ENCODE measurements around the gene WDR88. TPM values are rescaled to one million over a fixed set of nuclear protein-coding genes. Genes with fewer than 3 reads are reported as not detected.
"Not testable (repeated sequence)": the region's sequence is repeated elsewhere in the genome, so short reads cannot be mapped to it uniquely, and the experiment has no call there.

WDR88 gene
- total RNA-seq, 1 donor from 2014 or later = not detected

DNA sequence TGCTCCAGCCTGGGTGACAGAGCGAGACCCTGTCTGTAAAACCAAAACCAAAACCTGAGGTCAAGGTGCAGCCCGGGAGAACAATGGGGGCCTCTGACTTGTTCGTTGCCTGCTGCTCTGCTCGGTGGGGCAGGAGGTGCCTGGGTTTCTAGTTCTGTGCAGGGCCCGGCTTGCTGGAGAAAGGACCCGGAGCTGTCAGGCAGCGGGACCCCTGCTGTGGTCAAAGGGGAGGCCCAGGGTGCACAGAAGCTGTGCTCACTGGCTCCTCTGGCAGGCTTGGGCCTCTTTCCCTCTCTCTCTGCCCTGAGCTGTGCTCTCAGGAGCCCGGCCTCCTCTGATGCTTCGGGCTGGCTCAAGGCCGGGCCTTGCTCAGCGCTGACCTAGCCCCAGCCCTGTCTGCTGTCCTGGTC is 65.7 kb downstream of the WDR88 start:
- DNase-seq (ENCODE audit: low read depth) = no peak

DNA sequence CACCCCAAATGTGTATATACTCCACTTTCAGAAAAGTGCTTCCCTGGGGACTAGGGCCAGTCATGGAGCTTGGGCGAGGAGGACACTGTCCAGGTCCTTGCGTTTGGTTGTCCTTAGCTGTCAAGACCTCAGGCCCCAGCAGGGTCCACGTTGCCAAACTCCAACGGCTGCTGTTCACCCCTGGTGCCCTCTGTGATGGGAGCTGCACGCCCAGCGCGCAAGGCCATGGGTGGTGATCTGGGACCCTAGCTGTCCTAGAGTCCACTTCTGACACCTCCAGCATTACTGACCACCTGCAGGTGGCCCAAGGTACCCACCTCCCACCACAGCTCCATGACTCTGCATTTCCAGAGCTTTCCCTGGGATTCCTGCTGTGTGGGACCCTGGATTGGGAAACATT is 66.3 kb downstream of the WDR88 start:
- DNase-seq (ENCODE audit: low read depth) = no peak

DNA sequence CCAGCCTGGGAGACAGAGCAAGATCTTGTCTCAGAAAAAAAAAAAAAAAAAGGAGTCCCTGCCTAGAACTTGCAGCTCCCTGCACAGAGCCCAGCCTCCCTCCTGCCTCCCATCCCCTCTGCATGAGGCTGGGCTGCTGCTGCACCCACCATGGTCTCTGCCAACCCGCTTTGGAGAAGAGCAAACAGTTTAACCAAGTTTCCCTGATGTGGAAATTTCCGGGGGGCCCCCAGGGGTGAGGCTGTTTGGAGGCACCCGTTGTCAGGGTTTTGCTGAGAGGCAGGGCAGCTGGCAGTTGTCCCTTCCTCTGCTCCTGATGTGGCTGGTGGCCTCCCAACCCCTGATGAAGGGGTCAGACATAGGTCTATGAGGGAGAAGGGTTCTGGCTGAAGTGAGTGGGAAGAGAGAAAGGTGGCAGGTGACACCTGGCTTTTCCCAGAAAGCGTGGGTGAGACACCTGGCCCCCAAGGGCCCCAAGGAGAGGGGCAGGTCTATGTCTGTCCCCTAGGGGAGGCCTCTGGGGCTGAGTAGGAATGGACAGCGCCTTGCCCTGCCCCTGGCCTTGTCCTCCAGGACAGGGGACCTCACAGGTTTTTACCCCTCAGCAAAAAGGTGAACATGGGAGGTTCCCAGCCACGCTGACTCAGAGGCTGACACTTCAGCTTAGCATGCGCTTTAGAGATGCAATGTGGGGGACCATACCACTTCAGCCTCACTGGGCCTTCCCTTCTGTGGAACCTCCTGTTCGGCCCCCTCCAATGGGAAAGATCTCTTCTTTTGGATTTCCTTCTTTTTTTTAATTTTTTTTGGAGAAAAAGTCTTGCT is 67.7 kb downstream of the WDR88 start:
- DNase-seq (ENCODE audit: low read depth) = no peak

DNA sequence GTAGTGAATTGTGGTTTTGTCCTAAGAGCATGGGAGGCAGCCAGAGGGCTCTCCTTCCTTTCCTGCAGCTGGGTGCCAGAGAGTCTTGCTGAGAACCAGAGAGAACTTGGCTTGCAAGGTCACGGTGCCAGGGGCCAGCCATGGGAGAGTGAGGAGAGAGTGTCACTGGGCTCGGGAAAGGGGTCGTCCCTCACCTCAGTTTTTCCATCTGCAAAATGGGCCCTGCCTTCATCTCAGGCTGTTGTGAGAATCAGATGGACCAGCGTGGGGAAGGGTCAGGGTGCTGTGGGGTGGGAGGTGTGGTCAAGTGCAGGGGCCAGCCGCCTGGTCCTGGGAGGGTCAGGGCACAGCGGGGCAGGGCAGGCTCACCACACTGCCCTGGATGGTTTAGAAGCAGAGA is 69.6 kb downstream of the WDR88 start:
- DNase-seq (ENCODE audit: low read depth) = no peak

DNA sequence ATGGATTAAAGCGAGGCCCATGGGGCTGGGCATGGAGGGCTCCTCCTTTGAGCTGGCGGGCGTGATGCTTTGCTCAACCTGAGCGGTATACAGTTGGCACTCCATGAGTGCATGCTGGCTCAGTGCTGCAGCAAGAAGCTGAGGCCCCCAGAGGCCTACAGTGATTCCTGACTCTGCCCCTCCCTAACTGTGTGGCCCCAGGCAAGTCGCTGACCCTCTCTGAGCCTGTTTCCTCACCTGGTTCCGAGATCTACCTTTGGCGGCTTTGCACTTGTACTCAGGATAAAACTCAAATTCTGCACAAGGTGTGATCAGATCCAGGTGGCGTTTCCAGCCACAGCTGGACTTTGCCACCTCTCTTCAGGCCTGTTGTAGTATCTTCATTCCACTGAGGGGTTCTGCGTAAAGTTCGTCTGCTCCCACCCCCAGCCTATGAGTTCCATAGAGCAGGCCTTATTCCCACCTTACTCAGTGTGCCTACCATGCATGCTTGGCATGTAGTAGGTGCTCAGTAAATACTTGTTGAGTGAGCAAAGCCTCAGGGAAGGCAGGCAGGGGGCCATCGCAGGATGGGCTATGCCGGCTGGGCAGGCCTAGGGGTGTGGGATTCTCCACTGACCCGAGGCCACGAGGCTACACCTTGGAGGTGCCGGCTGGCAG is 70.1 kb downstream of the WDR88 start:
- no peak for DNase-seq (ENCODE audit: low read depth)

DNA sequence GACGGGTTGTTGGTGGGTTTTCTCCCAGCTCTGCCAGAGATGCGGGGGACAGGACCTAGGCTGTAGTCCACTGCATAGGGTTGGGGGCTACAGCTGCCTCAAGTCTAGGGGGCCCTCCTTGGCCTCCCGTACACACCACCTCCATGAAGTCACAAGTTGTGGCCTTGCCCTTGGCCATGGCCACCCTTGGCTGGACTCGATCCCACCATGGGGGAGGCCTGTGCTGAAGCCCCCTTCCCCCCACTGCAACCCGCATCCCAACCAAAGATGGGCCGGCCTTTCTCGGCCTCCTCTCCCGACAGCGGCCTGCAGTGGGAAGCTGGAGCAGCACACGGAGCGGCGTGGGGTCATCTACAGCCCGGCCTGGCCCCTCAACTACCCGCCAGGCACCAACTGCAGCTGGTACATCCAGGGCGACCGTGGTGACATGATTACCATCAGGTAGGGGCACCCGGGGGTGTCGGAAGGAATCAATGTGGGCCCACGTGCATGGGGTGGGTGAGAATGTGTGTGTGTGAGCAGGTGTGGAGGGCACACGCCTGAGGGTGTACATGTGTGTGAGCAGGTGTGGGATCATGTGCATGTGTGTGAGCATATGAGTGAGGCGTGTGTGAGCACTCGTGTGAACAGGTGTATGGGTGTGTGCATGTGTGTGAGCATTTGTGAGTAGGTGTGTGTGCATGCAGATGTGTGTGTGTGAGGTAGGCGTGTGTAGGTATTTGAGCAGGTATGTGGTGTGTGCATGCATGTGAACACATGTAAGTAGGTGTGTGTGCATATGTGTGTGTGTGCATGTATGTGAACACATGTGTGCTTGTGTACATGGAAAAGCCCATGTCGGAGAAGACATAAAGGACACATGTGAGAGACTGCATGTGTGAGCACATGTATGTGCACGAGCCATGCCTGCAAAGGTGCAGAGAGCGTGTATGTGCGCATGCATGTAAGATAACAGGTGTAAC is 70.9 kb downstream of the WDR88 start:
- DNase-seq (ENCODE audit: low read depth) = no peak

DNA sequence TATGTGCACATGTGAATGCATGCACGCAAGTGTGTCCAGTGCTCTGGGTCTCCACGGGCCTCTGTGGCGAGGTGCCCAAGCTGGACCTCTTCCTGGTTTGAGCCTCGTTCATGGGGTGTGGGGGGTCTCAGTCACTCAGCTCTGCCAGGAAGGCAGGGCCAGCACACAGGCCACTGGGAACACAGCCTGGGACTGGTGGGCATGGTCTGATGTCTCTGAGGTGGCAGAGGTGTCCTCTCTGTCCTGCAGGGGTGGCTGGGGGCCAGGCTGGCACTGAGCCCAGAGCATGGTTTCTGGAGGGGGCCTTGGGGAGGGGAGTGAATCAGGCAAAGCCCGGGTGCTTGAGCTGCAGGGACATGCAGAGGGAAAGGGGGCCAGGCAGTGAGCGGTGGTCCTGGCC is 71.6 kb downstream of the WDR88 start:
- no peak for DNase-seq (ENCODE audit: low read depth)

DNA sequence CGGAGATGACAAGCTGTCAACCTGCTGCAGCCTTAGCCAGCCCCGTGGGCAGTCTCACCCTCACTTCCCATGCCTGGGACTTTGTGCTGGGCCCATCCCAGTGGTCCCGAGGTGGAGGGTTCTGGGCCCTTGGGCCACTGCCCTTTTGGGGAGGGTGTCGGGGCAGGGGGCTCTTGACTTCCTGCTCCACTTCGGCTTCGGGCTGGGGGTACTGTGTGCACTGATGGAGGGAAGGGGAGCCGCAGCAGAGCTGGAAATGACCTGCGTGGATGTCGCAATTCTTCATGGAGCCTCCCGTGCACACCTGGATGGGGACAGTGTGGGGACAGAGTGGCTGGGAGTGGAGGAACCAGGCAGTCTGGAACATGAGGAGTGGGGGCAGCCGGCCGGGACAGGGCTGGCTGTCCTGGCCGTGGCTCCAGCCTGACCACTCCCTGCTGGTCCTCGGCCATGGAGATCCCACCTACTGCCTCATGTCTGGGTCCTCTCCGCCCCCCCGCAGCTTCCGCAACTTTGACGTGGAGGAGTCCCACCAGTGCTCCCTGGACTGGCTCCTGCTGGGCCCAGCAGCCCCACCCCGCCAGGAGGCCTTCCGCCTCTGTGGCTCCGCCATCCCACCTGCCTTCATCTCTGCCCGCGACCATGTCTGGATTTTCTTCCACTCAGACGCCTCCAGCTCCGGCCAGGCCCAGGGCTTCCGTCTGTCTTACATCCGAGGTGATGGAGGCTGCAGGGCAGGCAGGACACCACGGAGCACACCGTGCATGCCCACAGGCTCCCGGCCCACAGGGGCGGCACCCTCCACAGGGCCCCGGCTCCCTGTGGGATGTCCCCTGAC is 72.4 kb downstream of the WDR88 start:
- no peak for DNase-seq (ENCODE audit: low read depth)

DNA sequence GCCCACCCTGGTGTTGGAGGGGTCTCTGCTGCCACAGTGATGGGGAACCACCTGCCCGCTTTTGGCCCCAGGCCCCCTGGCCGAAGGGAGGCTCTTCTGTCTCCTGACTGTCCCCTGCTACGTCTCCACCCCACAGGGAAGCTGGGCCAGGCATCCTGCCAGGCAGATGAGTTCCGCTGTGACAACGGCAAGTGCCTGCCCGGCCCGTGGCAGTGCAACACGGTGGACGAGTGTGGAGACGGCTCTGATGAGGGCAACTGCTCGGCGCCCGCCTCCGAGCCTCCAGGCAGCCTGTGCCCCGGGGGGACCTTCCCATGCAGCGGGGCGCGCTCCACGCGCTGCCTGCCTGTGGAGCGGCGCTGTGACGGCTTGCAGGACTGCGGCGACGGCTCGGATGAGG is 73.2 kb downstream of the WDR88 start:
- DNase-seq (ENCODE audit: low read depth) = no peak

DNA sequence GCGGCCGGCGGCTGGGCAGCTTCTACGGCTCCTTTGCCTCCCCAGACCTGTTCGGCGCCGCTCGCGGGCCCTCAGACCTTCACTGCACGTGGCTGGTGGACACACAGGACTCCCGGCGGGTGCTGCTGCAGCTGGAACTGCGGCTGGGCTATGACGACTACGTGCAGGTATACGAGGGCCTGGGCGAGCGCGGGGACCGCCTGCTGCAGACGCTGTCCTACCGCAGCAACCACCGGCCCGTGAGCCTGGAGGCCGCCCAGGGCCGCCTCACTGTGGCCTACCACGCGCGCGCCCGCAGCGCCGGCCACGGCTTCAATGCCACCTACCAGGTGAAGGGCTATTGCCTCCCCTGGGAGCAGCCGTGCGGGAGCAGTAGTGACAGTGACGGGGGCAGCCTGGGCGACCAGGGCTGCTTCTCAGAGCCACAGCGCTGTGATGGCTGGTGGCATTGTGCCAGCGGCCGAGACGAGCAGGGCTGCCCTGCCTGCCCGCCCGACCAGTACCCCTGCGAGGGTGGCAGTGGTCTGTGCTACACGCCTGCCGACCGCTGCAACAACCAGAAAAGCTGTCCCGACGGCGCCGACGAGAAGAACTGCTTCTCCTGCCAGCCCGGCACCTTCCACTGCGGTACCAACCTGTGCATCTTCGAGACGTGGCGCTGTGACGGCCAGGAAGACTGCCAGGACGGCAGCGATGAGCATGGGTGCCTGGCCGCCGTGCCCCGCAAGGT is 73.8 kb downstream of the WDR88 start:
- DNase-seq (ENCODE audit: low read depth) = no peak

DNA sequence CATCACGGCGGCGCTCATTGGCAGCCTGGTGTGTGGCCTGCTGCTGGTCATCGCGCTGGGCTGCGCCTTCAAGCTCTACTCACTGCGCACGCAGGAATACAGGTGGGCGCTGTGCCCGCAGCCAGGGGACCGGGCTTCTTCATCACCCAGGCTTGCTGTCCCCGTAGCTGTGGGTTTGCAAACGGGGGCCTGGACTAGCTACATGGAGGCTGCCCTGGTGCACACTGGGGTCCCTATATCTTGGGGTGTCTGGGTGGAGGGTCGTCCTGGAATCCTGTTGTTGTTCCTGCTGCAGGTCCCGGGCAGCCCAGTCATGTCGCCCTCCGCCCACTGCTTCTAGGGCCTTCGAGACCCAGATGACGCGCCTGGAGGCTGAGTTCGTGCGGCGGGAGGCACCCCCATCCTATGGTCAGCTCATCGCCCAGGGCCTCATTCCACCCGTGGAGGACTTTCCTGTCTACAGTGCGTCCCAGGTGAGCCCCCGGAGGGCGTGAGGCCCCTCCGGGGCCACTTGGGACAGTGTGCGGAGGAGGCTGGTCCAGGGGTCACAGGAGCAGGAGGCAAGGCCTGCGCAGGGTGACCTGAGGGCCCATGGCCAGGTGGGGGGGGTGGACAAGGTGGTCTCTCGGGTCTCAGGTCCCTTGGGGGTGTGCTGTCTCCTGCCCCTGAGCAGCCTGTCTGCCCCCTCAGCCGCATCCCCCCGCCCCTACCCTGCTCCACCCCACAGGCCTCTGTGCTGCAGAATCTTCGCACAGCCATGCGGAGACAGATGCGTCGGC is 74.5 kb downstream of the WDR88 start:
- DNase-seq (ENCODE audit: low read depth) = no peak

DNA sequence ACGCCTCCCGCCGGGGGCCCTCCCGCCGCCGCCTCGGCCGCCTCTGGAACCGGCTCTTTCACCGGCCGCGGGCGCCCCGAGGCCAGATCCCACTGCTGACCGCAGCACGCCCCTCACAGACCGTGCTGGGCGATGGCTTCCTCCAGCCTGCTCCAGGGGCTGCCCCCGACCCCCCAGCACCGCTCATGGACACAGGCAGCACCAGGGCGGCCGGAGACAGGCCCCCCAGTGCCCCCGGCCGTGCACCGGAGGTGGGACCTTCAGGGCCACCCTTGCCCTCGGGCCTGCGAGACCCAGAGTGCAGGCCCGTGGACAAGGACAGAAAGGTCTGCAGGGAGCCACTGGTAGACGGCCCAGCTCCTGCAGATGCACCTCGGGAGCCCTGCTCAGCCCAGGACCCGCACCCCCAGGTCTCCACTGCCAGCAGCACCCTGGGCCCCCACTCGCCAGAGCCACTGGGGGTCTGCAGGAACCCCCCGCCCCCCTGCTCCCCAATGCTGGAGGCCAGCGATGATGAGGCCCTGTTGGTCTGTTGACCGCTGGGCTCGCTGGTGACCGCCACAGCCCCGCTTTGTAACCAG is 75.2 kb downstream of the WDR88 start:
- no peak for DNase-seq (ENCODE audit: low read depth)

DNA sequence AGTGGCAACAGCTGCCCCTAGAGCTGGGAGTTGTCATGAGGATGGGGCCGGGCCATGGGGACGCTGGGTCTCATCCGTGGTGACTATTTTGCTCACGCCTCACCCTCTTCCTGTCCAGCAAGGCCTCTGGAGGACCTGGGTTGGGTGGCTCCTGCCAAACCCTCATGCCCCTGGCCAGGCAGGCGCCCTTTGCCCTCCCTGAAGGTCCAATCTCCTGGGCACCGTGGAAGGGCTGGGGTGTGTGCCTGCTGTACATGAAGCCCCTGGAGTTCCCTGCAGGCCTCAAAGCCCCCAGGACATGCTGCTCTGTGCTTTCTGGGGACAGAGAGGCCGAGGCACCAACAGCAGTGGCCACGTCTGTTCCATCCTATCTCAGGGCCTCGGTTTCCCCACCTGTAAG is 76.0 kb downstream of the WDR88 start:
- no peak for DNase-seq (ENCODE audit: low read depth)

DNA sequence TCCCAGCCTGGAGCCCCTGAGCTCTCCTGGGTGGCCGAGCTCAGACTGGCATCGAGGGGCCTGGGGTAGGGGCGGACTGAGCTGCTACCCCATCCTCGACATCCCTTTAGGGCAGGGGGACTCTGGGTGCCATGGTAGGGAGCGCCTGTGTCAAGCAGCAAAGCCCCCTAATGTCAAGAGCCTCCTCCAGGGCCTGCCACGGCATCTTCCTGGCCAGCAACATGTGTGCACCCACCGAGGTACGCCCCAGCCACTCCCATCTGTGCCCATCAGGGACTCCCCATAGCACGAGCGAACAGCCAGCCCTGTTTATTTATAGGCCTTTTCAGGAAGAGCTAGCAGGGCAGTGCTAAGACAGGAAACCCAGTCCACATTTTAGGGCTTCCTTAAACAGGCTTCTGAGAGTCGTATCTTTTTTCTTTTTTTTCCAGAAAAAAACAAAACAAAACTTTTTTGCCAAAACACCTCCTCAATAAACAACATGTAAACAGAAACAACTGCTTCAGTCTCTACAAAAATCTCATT is 76.5 kb downstream of the WDR88 start:
- no peak for DNase-seq (ENCODE audit: low read depth)

DNA sequence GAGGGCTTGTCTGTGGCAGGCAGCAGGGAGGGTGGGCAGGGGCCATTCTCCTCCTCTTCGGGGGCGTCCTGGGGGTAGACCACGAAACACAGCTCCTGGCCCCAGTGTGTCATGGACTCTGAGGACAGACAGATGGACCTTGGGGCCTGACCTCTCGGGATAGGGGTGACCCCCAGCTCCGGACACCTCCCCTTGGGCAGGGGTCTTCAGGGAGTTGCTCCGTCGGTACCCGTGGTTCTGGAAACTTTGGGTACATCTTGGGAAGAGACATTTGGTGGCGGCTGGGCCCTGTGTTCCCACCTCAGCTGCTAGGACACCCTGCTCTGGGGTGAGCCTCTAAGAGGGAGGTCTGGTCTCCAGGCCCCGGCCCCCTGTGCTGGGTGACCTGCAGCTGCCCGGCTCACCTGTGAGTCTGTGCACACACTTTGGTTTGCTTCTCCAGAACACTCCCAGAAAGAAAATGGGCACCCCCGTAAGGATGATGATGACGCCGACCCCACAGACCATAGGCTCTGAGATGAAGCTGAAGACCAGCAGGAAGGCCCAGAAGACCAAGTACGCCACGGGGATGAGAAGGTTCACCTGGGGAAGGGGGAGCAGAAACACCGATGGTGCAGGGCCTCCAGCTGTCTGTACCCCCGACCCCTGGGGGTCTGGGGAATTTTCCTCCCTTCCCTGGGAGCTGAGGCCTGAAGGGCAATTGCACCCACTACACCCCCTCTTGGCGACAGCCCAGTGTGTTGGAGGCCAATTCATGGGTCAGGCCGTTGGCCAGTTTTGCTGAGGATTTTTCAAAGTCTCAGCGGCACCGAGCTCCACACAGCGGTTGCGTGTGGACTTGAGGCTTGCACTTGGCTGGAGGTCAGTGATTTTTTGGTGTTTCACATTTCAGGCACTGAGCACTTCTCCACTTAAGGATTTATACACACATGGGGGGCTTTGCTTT is 77.3 kb downstream of the WDR88 start:
- DNase-seq (ENCODE audit: low read depth) = no peak

DNA sequence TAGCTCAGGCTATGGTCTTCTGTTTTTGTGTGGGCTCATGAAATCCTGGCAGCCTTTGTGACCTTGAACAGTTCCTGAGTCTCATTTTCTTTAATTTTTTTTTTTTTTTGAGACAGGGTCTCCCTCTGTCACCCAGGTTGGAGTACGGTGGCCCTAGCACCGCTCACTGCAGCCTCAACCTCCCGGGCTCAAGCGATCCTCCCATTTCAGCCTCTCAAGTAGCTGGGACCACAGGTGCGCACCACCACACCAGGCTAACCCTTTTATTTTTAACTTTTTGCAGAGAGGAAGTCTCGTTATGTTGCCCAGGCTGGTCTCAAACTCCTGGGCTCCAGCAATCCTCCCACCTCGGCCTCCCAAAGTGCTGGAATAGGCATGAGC is 77.9 kb downstream of the WDR88 start:
- DNase-seq (ENCODE audit: low read depth) = not testable (repeated sequence)

DNA sequence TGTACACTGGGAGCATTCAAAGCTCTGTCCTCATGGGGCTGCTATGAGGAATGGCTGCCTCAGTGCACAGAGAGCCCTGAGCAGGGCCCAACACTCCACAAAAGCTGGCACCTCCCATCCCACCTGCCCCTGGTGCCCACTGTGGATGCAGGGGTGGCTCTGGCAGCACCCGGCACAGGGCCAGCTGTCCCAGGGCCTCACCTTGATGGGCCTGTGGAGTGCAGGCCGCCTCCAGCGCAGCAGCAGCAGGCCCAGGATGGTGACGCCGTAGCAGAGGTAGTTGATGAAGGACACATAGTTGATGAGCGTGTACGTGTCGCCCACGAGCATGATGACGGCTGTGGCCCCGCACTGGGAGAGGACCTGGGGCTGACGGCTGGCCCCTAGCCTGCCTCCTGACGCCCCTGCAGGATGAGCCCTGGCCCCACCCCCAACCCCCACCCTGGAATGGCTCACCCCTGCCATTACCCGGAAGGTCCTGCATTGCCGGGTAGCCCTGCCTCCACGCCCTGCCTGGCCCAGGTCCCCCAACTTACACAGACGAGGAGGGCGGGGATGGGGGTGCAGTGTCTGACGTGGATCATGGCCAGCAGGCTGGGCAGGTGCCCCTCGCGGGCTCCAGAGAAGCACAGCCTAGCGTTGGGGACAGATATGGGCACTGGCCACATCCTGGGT is 78.5 kb downstream of the WDR88 start:
- no peak for DNase-seq (ENCODE audit: low read depth)
